IMR-90 (cell line): ENCODE measurements around the gene LRRC61. TPM values are rescaled to one million over a fixed set of nuclear protein-coding genes. Genes with fewer than 3 reads are reported as not detected.

Source experiments
- ATAC-seq: fragments of 200-7000 bp; cut with Tn5 transposase; 2 replicates; pipeline ENCODE4 v1.9.1; 2020; ENCODE audit warnings: low read depth, mild to moderate bottlenecking, moderate library complexity
- BruUV-seq: library from RNA; stranded (reverse); fragments of 400-500 nt; replicated peaks from 2 replicates; lab custom pipeline; 2021; lab: Mats Ljungman, UMichigan
- CTCF ChIA-PET: fragments of 300-600 bp; formaldehyde crosslinking; extraction: SDS; loops from one replicate; lab custom pipeline; 2021; ENCODE audit warnings: antibody characterized with exemption; lab: Yijun Ruan, JAX
- POLR2A ChIA-PET: fragments of 300-600 bp; sonication (Branson Sonifier 250); formaldehyde crosslinking; loops from one replicate; lab custom pipeline; 2022; ENCODE audit warnings: antibody characterized with exemption; ENCODE audit not compliant: unreplicated experiment; lab: Charles Lee
- DNase-seq: peaks from one replicate; pipeline ENCODE4 v3.0.0; 2013
- H2AFZ ChIP-seq: replicated peaks from 2 replicates; pipeline ENCODE3; 2013; ENCODE audit warnings: low read length, mild to moderate bottlenecking; ENCODE audit not compliant: poor library complexity
- H2AK5ac ChIP-seq: 2 replicates; pipeline ENCODE4 v1.6.1; 2013; ENCODE audit warnings: low read depth, low read length, inconsistent platforms
- H2AK9ac ChIP-seq: replicated peaks from 2 replicates; pipeline ENCODE3; 2013; ENCODE audit warnings: mild to moderate bottlenecking, low read depth, low read length, moderate library complexity; ENCODE audit not compliant: poor library complexity
- H2BK120ac ChIP-seq: 2 replicates; pipeline ENCODE4 v1.6.1; 2013; ENCODE audit warnings: low read depth, low read length, inconsistent platforms
- H2BK15ac ChIP-seq: 3 replicates; pipeline ENCODE4 v1.6.1; 2013; ENCODE audit warnings: low read depth, low read length, inconsistent platforms
- H2BK20ac ChIP-seq: 2 replicates; pipeline ENCODE4 v1.6.1; 2013; ENCODE audit warnings: low read depth, mild to moderate bottlenecking, inconsistent platforms, low read length, moderate library complexity
- H2BK5ac ChIP-seq: 2 replicates; pipeline ENCODE4 v1.6.1; 2013; ENCODE audit warnings: mild to moderate bottlenecking, low read depth, low read length, inconsistent platforms; ENCODE audit not compliant: poor library complexity, severe bottlenecking
- H3K14ac ChIP-seq: replicated peaks from 2 replicates; pipeline ENCODE4 v1.6.1; 2013; ENCODE audit warnings: low read depth, low read length, inconsistent platforms
- H3K18ac ChIP-seq: 2 replicates; pipeline ENCODE4 v1.6.1; 2013; ENCODE audit warnings: low read depth, low read length, control low read depth
- H3K23ac ChIP-seq: 2 replicates; pipeline ENCODE4 v1.6.1; 2013; ENCODE audit warnings: low read depth, low read length, inconsistent platforms
- H3K27ac ChIP-seq: 2 replicates; pipeline ENCODE4 v1.5.1; 2013; ENCODE audit warnings: mild to moderate bottlenecking, control low read depth, low read length; ENCODE audit not compliant: insufficient read depth
- H3K27me3 ChIP-seq: 2 replicates; pipeline ENCODE4 v1.6.1; 2013; ENCODE audit warnings: low read length; ENCODE audit not compliant: control insufficient read depth, insufficient read depth
- H3K36me3 ChIP-seq: 2 replicates; pipeline ENCODE4 v1.6.1; 2013; ENCODE audit warnings: low read length, mixed read lengths; ENCODE audit not compliant: control insufficient read depth, insufficient read depth
- H3K4ac ChIP-seq: 2 replicates; pipeline ENCODE4 v1.6.1; 2013; ENCODE audit warnings: low read depth, low read length, inconsistent platforms
- H3K4me1 ChIP-seq: 2 replicates; pipeline ENCODE4 v1.6.1; 2013; ENCODE audit warnings: low read length, mixed read lengths; ENCODE audit not compliant: control insufficient read depth, insufficient read depth
- H3K4me2 ChIP-seq: 2 replicates; pipeline ENCODE4 v1.6.1; 2013; ENCODE audit warnings: low read depth, mild to moderate bottlenecking, control low read depth, low read length, moderate library complexity
- H3K4me3 ChIP-seq: 2 replicates; pipeline ENCODE4 v1.5.1; 2013; ENCODE audit warnings: low read depth, mild to moderate bottlenecking, control low read depth, low read length, moderate library complexity; ENCODE audit not compliant: insufficient read depth
- H3K56ac ChIP-seq: 2 replicates; pipeline ENCODE4 v1.6.1; 2013; ENCODE audit warnings: low read length, inconsistent platforms; ENCODE audit not compliant: insufficient read depth; ENCODE audit errors: extremely low read depth
- H3K79me1 ChIP-seq, 2 experiments: 2 replicates each; pipeline ENCODE4 v1.6.1; 2013; ENCODE audit warnings: low read length in 2 of 2, inconsistent platforms in 1 of 2, low read depth in 1 of 2
- H3K9ac ChIP-seq: 2 replicates; pipeline ENCODE4 v1.6.1; 2013; ENCODE audit warnings: low read depth, low read length, control low read depth
- H3K9me1 ChIP-seq: 2 replicates; pipeline ENCODE4 v1.6.1; 2013; ENCODE audit warnings: low read length, inconsistent platforms; ENCODE audit not compliant: insufficient read depth
- H3K9me3 ChIP-seq: 2 replicates; pipeline ENCODE4 v1.6.1; 2013; ENCODE audit warnings: low read length; ENCODE audit not compliant: control insufficient read depth, insufficient read depth
- H4K20me1 ChIP-seq: 2 replicates; pipeline ENCODE4 v1.6.1; 2013; ENCODE audit warnings: low read length, inconsistent platforms; ENCODE audit not compliant: insufficient read depth
- H4K5ac ChIP-seq: 2 replicates; pipeline ENCODE4 v1.6.1; 2013; ENCODE audit warnings: mild to moderate bottlenecking, low read depth, low read length, control low read depth
- H4K8ac ChIP-seq, 2 experiments: 2 replicates each; pipeline ENCODE4 v1.6.1; 2013; ENCODE audit warnings: low read depth in 2 of 2, low read length in 2 of 2, control low read depth in 1 of 2, inconsistent platforms in 1 of 2
- H4K91ac ChIP-seq: 2 replicates; pipeline ENCODE4 v1.6.1; 2013; ENCODE audit warnings: low read depth, low read length, inconsistent platforms; ENCODE audit not compliant: insufficient read depth
- CEBPB ChIP-seq: IDR thresholded peaks from 2 replicates; pipeline ENCODE4 v1.6.1; 2012; ENCODE audit warnings: low read depth, low read length, improper control_type of control experiment
- CHD1 ChIP-seq: IDR thresholded peaks from 2 replicates; pipeline ENCODE4 v1.6.1; 2012; ENCODE audit warnings: low read depth, low read length, improper control_type of control experiment
- ELK1 ChIP-seq: fragments of 150-350 bp; IDR thresholded peaks from 2 replicates; pipeline ENCODE4 v1.6.1; 2016; ENCODE audit warnings: low read depth, mild to moderate bottlenecking, low read length, moderate library complexity, borderline replicate concordance
- FOS ChIP-seq: fragments of 150-350 bp; IDR thresholded peaks from 2 replicates; pipeline ENCODE4 v1.6.1; 2016; ENCODE audit warnings: low read depth, low read length
- MAFK ChIP-seq: IDR thresholded peaks from 2 replicates; pipeline ENCODE4 v1.6.1; 2012; ENCODE audit warnings: low read depth, low read length, improper control_type of control experiment
- MAZ ChIP-seq: IDR thresholded peaks from 2 replicates; pipeline ENCODE4 v1.6.1; 2012; ENCODE audit warnings: low read depth, mild to moderate bottlenecking, low read length, improper control_type of control experiment, moderate library complexity, borderline replicate concordance
- MXI1 ChIP-seq: IDR thresholded peaks from 2 replicates; pipeline ENCODE4 v1.6.1; 2012; ENCODE audit warnings: low read depth, mild to moderate bottlenecking, low read length, moderate library complexity, borderline replicate concordance
- NFE2L2 ChIP-seq: fragments of 150-350 bp; IDR thresholded peaks from 2 replicates; pipeline ENCODE4 v1.6.1; 2016; ENCODE audit warnings: low read depth, mild to moderate bottlenecking, low read length
- RAD21 ChIP-seq: IDR thresholded peaks from 2 replicates; pipeline ENCODE4 v1.6.1; 2012; ENCODE audit warnings: low read length, improper control_type of control experiment
- RFX5 ChIP-seq: IDR thresholded peaks from 2 replicates; pipeline ENCODE4 v1.8.0; 2012; ENCODE audit warnings: low read depth, mild to moderate bottlenecking, low read length, moderate library complexity
- USF2 ChIP-seq: fragments of 150-350 bp; IDR thresholded peaks from 2 replicates; pipeline ENCODE4 v1.6.1; 2017; ENCODE audit warnings: mild to moderate bottlenecking, antibody characterized with exemption, low read length, low read depth
- WGBS, 2 experiments: methylation state at CpG; one replicate each; pipeline versions ENCODE4 v1.1.5 to v1.1.7; 2013; ENCODE audit warnings: missing lambda C conversion rate in 2 of 2; ENCODE audit not compliant: insufficient read length in 1 of 2; ENCODE audit errors: extremely low coverage in 2 of 2; 5-methylcytosine and 5-hydroxymethylcytosine counted together
- dilution Hi-C: fragments of 300-500 bp; cut with HindIII; formaldehyde crosslinking; loops from one replicate; pipeline ENCODE4 v1.14.3; 2018; ENCODE audit warnings: low sequenced_read_pairs; ENCODE audit not compliant: unreplicated experiment
- in situ Hi-C: fragments of 300-500 bp; cut with MboI; formaldehyde crosslinking; loops from 3 replicates; pipeline ENCODE4 v1.14.3; 2019; ENCODE audit warnings: low sequenced_read_pairs, inconsistent platforms, mixed read lengths
- intact Hi-C: fragments of 100-400 bp; cut with micrococcal nuclease; formaldehyde crosslinking; loops from 2 replicates; pipeline ENCODE4 v1.10.0; 2022
- polyA plus RNA-seq, 3 experiments: library from polyadenylated mRNA; depleted of rRNA; stranded (reverse); fragments of >200 nt; gene quantifications; 2 replicates each; pipeline ENCODE4 v1.2.3, GENCODE V29; 2012; ENCODE audit warnings: low replicate concordance in 1 of 3
- total RNA-seq: library from RNA; depleted of rRNA; stranded (reverse); fragments of >200 nt; gene quantifications from 2 replicates; pipeline ENCODE4 v1.2.3, GENCODE V29; 2012
- TF ChIP-seq, protein P1 (sequence below): conservative IDR thresholded peaks from 2 replicates; pipeline ENCODE4 v1.5.1; 2012; ENCODE audit warnings: mild to moderate bottlenecking, low read depth, low read length, improper control_type of control experiment

The LRRC61 gene
- total and polyA plus RNA-seq, 2 of the 4 experiments (the other 2 are of a cell fraction), result 0.07 TPM; not detected in 1

- Histone ChIP-seq H2AK5ac (no peak overlapping the region), H3K14ac (no peak overlapping the region), H2AFZ (no peak overlapping the region), H3K9ac (no peak overlapping the region), H3K27ac (no peak overlapping the region), H3K9me1 (peaks cover 9% of the 10 kb centered on the region; the same call in 1 of the 2 replicates), H3K4me3 (no peak overlapping the region), H4K8ac (no peak overlapping the region), H4K20me1 (peaks cover 3% of the 10 kb centered on the region; the same call in 1 of the 2 replicates), H3K79me1 (peaks cover 29 to 44% of the 10 kb centered on the region in 2 experiments), H2BK120ac (no peak overlapping the region), H2BK5ac (no peak overlapping the region), H4K91ac (no peak overlapping the region), H3K4me1 (peaks cover 14% of the 10 kb centered on the region), H3K18ac (no peak overlapping the region), H4K5ac (no peak overlapping the region), H2BK15ac (no peak overlapping the region), H3K27me3 (no peaks in the 10 kb centered on the region), H3K4me2 (no peak overlapping the region), H3K36me3 (peaks cover 33% of the 10 kb centered on the region), H2AK9ac (no peak overlapping the region), H2BK20ac (no peak overlapping the region), H3K56ac (no peak overlapping the region), H3K4ac (no peak overlapping the region), H3K9me3 (no peaks in the 10 kb centered on the region), H3K23ac (no peak overlapping the region)
- ATAC-seq, result no peak
- BruUV-seq, result no TSS peak
- WGBS, 2 experiments, result no CpG with 5 or more reads among the region's 10 CpGs
- intact Hi-C loops, result no loop called here
- no peak for DNase-seq
- CTCF ChIA-PET, result no interaction called here
- dilution Hi-C loops, result no loop called here
- POLR2A ChIA-PET, result no interaction called here
- TF ChIP-seq FOS (no peak), ELK1 (no peak), MAFK (no peak), CEBPB (no peak), MAZ (no peak), NFE2L2 (no peak), RAD21 (no peak), MXI1 (no peak), CHD1 (no peak), RFX5 (no peak), USF2 (no peak)
- TF ChIP-seq, protein P1, sequence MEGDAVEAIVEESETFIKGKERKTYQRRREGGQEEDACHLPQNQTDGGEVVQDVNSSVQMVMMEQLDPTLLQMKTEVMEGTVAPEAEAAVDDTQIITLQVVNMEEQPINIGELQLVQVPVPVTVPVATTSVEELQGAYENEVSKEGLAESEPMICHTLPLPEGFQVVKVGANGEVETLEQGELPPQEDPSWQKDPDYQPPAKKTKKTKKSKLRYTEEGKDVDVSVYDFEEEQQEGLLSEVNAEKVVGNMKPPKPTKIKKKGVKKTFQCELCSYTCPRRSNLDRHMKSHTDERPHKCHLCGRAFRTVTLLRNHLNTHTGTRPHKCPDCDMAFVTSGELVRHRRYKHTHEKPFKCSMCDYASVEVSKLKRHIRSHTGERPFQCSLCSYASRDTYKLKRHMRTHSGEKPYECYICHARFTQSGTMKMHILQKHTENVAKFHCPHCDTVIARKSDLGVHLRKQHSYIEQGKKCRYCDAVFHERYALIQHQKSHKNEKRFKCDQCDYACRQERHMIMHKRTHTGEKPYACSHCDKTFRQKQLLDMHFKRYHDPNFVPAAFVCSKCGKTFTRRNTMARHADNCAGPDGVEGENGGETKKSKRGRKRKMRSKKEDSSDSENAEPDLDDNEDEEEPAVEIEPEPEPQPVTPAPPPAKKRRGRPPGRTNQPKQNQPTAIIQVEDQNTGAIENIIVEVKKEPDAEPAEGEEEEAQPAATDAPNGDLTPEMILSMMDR, result no peak
- in situ Hi-C loops, result no loop called here
These were observed 52.7 kb downstream of the LRRC61 start for GRCh38 chr7:150375662-150376521.
